SU-DHL-6 (cell line): ENCODE data around the gene ZFAND3.

ENCODE experiments used
- EZH2phosphoT487 ChIP-seq: fragments of 200-600 bp; sonication (generic), shearing (Covaris generic); conservative IDR thresholded peaks from 2 replicates; pipeline ENCODE4 v1.6.1; 2018; ENCODE audit warnings: mild to moderate bottlenecking, antibody characterized with exemption, low read length, moderate library complexity, mixed read lengths
- TF ChIP-seq, protein P1 (sequence below): fragments of 200-600 bp; sonication (generic); IDR thresholded peaks from one replicate; pipeline ENCODE4 v1.5.1; 2017; ENCODE audit warnings: antibody characterized with exemption, mild to moderate bottlenecking, low read length, moderate library complexity; ENCODE audit not compliant: insufficient read depth, poor library complexity, severe bottlenecking

DNA sequence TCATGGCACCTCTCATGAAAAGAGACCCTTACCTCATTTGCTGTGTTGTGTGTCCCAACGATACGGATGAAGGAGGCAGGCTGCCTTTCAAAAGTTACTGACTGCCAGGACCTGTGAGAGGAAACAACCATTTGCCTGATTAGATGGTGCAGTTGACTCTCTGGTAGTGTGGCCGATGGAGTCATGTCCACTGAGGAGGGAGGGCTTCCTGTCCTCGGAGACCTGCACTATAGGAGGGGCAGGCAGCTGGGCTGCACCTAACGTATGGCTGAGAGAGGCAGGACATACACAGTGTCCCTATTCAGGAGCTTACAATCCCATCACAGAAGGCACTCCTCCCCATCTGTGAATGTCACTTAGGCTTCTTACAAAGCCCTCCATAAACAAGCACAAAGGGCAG, 373.0 kb downstream of the ZFAND3 start:
- TF ChIP-seq, protein P1, sequence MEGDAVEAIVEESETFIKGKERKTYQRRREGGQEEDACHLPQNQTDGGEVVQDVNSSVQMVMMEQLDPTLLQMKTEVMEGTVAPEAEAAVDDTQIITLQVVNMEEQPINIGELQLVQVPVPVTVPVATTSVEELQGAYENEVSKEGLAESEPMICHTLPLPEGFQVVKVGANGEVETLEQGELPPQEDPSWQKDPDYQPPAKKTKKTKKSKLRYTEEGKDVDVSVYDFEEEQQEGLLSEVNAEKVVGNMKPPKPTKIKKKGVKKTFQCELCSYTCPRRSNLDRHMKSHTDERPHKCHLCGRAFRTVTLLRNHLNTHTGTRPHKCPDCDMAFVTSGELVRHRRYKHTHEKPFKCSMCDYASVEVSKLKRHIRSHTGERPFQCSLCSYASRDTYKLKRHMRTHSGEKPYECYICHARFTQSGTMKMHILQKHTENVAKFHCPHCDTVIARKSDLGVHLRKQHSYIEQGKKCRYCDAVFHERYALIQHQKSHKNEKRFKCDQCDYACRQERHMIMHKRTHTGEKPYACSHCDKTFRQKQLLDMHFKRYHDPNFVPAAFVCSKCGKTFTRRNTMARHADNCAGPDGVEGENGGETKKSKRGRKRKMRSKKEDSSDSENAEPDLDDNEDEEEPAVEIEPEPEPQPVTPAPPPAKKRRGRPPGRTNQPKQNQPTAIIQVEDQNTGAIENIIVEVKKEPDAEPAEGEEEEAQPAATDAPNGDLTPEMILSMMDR: no peak
- no peak for TF ChIP-seq EZH2phosphoT487
